GM19438 (cell line): ENCODE measurements around the gene SHLD1.
A peak's percentile ranks its signal among the peaks of the same experiment; 100 is the strongest.
"Not testable (repeated sequence)": the region's sequence is repeated elsewhere in the genome, so short reads cannot be mapped to it uniquely, and the experiment has no call there.

Experiments
- ATAC-seq: cut with Tn5 transposase; IDR thresholded peaks from one replicate; pipeline ENCODE4 v1.9.1; 2021; ENCODE audit warnings: low read depth; ENCODE audit not compliant: unreplicated experiment

Gene SHLD1

DNA sequence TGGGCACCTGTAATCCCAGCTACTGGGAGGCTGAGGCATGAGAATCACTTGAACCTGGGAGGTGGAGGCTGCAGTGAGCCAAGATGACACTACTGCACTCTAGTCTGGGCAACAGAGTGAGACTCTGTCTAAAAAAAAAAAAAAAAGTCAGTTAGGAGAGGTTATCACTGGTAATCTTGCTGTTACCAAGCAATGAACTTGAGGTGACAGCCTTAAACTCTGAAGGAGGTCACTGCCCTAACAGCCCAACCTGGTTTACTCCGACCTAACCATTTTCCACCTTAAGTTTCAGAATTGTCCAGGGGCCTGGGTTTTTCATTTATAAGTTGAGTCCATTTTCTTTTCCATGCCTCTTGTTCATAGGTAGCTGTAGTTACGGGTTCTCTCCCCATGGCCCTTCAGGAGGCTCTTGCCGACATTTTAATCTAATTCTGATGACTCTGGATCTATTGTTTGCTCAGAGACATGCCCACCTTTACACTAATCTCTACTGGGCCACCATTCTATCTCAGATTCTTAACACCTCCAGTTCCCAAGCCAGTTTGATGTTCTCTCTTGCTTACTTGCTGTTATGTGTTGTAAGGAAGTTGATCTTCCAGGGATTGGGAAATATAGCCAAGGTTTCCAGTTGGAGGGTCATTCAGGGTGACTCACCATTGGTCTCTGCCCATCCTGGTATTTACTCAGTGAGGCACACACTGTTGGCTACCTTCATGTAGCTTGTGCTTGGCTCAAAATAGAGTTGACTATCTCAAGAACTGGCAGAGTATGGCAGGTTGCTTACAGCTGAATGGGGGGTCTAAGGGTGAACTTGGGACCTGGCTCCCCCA lies 29.1 kb downstream of the SHLD1 start:
- ATAC-seq: no peak

GRCh38 chr20:5780846-5781217 lies 30.6 kb downstream of the SHLD1 start:
- no peak for ATAC-seq

- ATAC-seq: not testable (repeated sequence)
Observed at GRCh38 chr20:5781367-5781766, 31.2 kb downstream of the SHLD1 start.

DNA sequence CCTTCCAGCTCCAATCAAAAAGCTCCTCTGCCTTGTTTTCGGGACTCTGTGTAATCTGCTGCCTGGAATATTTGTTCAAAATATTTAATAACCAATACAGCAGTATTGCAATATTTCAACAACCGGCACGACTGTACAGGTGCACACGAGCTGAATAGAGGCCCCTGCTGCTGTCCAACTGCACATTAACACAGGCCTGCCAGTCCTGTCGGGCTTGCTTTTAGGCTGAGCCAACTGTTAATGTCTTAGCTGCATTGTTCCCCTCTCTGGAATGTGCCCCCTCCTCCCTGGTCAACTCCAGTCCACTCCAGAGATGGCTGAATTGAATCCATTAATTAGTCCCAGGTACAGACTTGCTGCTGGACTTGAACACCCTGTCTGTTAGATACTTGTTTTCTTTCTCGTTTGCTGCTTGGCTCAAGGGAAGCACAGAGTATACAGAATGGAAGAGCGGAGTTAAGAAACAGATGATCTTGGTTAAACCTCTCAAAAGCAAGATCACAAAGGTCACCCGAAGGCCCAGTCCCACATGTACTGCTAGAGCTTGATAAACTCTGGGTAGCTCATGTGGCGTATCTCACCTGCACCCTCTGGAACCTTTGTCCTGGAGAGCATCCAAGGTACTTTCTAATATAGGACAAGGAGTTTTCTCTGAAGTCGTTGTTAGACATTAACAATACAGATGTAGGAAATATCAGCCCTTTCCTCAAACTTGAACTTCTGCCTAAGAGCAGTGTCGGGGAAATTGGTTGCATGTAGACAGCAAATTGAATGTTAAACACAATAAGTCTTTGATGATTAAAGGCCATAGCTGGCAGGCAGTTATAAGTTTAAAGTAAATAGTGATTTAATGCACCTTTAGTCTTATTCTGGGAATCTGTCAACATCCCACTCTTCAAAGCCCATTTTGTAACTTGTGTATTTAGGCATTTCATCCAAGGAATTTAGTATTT lies 31.9 kb downstream of the SHLD1 start:
- no peak for ATAC-seq

GRCh38 chr20:5784735-5785134 lies 34.5 kb downstream of the SHLD1 start:
- ATAC-seq: no peak

DNA sequence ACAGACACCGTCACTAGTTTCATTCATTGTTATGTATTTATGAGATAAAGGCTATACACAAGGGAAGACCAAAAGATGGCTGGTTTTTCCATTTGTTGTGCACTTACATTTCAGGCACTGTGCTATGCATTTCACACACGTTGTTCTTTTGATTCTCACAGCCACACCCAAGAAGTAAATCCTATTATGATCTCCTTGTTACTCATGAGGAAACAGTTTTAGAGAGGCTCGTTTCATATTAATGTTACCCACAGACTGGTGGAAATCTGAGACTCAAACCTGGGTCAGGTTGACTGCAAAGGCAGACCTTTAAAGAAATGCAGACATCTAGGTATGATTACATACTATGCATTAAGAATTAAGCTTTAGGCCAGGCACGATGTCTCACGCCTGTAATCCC lies 34.9 kb downstream of the SHLD1 start:
- no peak for ATAC-seq

GRCh38 chr20:5786930-5787795 lies 37.0 kb downstream of the SHLD1 start:
- no peak for ATAC-seq

DNA sequence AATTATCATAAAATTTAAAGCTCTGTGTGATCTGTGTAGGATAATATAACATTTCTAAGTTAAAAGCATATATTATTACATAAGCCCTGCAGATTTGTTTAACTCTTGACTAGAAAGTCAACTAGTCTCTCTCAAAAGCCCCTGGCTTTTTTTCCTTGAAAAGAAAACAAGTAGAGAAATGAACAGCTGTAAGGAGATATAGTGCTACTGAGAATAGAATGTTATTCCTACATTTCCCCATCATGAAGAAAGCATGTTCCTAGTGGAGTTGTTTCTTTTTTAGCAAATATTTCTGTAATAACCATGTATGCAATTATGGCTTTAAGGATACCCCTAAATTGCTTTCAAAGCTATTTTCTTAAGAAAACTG lies 37.6 kb downstream of the SHLD1 start:
- no peak for ATAC-seq

DNA sequence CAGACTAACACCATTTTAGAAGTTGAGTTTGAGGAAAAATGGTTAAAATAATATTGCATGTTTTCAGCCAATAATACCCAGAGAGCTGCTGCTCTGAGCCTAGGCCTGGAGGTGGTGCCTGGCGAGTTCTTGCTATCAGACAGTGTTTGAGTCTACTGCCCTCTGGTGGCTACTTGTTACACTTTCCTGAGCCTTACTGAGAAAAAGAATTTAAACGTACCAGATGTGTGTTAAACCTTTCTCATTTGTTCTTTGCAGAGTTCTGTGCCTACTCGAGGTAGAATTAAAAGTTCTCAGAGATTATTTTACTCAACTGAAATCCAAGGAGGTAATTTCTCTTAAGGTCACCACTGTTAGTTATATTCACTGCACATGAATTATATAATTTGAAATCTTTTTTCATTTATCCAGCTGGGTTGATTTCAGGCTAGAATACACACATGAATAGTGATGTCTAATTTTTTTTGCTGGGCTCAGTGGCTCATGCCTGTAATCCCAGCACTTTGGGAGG lies 38.2 kb downstream of the SHLD1 start:
- ATAC-seq: peak; percentile 69

DNA sequence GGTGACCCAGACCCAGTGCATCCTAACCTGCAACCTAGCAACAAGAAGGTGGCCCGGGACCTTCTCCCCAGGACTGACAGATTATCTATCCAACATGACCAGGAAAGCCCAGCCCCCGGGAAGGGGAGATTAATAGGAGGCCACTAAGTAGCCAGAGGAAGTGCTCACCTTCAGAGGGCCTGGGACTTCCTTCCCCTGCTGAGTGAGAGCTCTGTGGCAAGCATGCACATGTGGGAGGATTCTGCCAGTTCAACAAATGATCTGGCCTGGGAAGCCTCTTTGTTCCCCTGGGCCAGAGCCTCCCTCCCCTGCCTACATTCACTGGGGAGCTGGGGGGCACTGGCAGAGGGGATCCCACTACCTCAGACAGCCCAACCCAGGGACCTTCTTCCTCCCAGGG lies 39.6 kb downstream of the SHLD1 start:
- ATAC-seq: no peak

DNA sequence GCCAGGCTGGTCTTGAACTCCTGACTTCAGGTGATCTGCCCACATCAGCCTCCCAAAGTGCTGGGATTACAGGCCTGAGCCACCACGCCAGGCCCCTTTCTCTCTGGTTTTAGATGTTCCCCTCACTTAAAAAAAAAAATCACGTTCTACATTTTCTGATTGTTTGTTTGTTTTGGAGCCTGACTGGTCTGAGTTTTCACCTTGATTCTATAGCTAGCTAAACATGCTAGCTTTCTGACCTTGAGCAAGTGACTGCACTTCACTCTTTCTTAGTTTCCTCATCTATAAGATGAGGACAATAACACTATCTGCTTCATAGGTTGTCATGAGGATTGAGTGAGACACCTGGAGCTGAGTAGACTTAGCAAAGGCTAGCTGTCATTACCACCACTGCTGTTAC lies 43.7 kb downstream of the SHLD1 start:
- no peak for ATAC-seq

DNA sequence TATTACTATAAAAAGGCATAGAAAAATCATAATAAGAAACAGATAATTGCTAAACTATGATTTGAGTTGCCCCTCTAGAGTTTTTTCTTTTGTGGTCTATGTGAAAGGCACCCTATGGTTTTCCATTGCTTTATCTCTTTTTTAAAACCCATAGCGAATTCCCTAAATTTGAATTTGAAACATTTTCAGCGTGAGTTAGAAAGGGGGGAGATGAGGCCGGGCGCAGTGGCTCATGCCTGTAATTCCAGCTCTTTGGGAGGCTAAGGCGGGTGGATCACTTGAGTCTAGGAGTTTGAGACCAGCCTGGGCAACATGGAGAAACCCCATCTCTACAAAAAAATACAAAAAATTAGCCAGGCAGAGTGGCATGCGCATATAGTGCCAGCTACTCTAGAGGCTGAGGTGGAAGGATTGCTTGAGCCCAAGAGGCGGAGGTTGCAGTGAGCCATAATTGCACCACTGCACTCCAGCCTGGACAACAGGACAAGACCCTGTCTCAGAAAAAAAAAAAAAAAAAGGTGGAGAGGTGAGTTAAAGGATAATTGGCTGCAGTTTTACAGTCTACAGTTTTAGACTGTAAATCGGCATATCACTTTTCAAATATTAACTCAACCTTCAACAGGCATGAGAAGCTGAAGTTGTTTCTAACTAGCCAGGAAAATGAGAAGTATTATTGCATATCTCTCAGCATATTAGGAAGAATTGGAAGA lies 46.3 kb downstream of the SHLD1 start:
- ATAC-seq: no peak

GRCh38 chr20:5797165-5797564 lies 47.0 kb downstream of the SHLD1 start:
- ATAC-seq: no peak

DNA sequence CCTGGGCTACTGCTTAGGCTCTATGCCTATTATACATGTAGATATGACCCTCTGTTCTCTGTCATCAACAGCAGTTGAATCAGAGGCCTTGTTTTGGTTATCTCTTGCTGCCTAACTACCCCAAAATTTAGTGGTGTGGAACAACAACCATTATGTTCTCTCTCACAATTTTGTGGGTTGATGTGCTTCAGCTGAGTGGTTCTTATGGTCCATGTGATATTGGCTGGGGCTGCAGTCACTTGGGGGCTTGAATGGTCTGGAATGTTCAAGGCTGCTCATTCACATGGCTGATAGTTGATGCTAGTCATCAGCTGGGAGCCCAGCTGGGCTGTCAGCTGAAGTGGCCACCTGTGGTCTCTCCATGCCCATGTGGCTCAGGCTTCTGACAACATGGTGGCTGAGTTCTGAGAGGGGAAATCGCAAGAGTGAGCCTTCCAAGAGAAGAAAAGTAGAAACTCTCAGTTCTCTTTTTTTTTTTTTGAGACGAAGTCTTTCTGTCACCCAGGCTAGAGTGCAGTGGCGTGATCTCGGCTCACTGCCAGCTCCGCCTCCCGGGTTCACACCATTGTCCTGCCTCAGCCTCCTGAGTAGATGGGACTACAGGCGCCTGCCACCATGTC lies 47.8 kb downstream of the SHLD1 start:
- peak; percentile 96 for ATAC-seq

DNA sequence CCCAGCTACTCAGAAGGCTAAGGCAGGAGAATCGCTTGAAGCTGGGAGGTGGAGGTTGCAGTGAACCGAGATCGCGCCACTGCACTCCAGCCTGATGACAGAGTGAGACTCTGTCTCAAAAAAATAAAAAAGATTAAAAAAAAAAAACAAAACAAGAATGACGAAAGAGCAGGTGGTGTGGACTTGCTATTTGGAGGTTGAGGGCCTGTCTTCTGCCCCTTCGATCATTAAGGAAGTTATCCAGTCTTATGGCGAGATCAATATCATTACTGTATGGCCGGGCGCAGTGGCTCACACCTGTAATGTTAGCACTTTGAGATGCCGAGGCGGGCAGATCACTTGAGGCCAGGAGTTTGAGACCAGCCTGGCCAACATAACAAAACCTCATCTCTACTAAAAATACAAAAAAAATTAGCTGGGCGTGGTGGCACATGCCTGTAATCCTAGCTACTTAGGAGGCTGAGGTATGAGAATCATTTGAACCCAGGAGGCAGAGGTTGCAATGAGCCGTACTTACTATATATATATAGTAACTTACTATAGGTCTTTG lies 53.6 kb downstream of the SHLD1 start:
- not testable (repeated sequence) for ATAC-seq

GRCh38 chr20:5806457-5807263 lies 56.5 kb downstream of the SHLD1 start:
- no peak for ATAC-seq

- no peak for ATAC-seq
Observed at GRCh38 chr20:5807431-5807830, 57.2 kb downstream of the SHLD1 start.

- no peak for ATAC-seq
Observed at GRCh38 chr20:5808901-5809300, 58.7 kb downstream of the SHLD1 start.
